ENCODE results near the gene AFAP1.

AFAP1 gene

DNA sequence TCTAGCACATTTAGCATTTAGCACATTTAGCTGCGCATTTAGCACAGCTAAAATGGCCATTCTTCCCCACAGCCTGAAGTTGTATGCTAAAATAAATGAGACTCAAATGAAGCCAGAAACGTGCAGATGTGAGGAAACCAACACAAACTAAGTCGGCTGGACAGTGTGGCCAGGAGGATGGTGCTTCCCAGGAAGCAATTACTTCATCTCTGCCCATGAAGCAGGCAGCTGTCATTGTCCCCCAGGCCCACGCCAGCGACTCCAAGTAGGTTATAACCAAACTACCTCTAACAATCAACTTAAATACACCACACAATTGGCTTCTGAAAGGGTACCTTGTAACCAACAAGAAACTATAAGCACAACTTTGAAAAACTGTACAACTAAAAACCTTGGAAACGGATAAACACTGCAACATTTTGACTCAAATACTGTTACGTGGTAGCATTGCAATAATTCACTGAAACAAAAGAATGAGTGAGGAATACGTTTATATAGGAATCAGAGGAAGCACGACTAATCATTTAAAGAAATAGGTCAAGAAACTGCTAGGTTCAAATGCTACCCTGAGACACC lies 39.2 kb downstream of the AFAP1 start:
- H3K27ac ChIP-seq = peak overlapping the region; percentile 14 to 80
- H3K4me3 ChIP-seq = no peak overlapping the region
- TF ChIP-seq, protein P1, sequence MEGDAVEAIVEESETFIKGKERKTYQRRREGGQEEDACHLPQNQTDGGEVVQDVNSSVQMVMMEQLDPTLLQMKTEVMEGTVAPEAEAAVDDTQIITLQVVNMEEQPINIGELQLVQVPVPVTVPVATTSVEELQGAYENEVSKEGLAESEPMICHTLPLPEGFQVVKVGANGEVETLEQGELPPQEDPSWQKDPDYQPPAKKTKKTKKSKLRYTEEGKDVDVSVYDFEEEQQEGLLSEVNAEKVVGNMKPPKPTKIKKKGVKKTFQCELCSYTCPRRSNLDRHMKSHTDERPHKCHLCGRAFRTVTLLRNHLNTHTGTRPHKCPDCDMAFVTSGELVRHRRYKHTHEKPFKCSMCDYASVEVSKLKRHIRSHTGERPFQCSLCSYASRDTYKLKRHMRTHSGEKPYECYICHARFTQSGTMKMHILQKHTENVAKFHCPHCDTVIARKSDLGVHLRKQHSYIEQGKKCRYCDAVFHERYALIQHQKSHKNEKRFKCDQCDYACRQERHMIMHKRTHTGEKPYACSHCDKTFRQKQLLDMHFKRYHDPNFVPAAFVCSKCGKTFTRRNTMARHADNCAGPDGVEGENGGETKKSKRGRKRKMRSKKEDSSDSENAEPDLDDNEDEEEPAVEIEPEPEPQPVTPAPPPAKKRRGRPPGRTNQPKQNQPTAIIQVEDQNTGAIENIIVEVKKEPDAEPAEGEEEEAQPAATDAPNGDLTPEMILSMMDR (IDR thresholded peaks at IDR 0.05) = no peak
- no peak for DNase-seq (ENCODE audit: low spot score)

DNA sequence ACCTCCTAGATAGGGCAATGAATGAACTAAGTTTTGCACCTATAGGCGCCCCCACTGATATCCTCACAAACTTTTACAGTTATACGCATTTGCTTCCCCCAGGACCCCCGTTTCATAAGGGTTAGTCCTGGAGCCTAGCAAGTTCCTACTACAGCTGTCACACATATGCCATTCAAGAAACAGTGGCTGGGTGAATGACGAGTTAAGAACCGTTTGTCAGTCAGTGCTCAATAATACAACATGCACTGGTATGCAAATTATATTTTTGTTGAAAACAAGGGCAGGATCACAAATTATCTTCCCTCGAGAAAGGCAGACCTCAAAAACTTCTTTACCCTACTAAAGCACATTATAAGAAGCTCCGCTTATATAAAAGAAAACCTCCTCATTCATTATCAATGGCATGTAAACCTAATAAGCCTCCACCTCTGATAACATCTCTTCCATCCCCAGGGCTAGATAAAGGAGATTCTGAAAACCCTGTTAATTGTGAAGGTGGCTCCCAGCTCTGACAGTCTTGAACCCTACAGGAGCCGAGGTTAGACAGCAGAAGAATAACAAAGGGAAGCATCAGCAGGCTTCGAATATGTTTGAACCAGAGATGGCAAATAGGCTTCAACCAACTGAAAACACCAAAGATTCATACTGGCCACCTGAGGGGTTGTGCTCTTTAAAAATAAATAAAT lies 40.3 kb downstream of the AFAP1 start:
- TF ChIP-seq, protein P1 (IDR thresholded peaks at IDR 0.05) = no peak
- no peak for DNase-seq (ENCODE audit: low spot score)
- no peak overlapping the region for H3K27ac ChIP-seq
- H3K4me3 ChIP-seq = no peak overlapping the region

DNA sequence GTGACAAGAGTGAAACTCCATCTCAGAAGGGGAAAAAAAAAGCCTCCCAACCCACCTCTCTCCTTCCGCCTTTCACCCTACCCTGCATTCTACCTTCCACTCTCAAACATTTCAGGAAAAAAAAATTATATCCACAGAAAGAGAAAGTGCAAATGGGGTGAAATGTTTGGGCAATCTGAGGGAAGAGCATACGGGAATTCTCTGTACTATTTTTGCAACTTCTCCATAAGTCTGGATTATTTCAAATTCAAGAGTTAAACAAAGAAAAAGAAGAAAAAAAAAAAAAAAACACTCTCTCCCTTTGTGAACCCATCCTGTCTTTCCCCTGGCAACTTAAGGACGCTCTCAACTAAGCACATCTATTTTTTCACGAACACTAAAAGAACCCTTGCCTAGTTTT lies 41.3 kb downstream of the AFAP1 start:
- DNase-seq (ENCODE audit: low spot score) = no peak
- H3K27ac ChIP-seq = peak overlapping the region in 1 of 2 donors; percentile 41
- no peak overlapping the region for H3K4me3 ChIP-seq
- TF ChIP-seq, protein P1 (IDR thresholded peaks at IDR 0.05) = no peak

DNA sequence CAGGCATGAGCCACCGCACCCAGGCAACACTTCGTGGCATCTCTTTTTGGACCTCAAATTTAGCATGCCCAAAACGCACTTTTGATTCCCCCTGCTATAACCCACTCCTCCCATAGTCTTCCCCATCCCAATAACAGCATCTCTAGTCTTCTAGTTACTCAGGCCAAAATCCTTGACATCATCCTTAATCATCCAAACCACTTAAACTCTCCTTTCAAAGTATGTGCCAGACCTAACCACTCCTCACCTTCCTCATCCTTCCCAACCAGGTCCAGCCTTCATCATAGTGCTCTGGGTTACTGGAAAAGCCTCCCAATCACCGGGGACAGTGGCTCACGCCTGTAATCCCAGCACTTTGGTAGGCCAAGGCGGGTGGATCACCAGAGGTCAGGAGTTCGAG lies 41.9 kb downstream of the AFAP1 start:
- TF ChIP-seq, protein P1 (IDR thresholded peaks at IDR 0.05) = no peak
- peak overlapping the region in 1 of 2 donors; percentile 41 for H3K27ac ChIP-seq
- DNase-seq (ENCODE audit: low spot score) = no peak
- no peak overlapping the region for H3K4me3 ChIP-seq

DNA sequence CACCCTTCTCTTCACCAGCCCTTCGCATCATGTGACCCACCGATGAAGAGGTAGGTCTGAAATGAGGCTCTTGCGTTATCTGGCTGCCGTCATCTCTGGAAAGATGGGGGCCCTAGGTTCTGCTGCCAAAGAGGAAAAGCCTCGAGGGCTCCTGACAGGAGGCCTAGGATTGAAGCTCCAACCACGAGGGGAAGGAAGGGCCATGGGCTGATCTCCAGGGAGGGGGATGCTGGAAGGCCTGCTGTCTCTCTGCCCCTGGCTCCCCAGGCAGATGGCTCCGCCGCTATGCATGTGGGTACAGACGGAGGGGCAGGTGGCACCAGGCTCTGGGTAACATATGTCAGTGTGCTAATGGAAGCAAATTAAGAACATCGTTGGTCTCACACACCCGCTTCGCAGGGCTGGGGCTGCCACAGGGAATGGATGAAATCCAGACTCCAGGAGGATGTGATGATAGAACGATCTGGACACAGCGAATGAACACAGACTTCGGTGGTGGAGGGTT lies 44.9 kb downstream of the AFAP1 start:
- no peak for DNase-seq (ENCODE audit: low spot score)
- H3K27ac ChIP-seq = no peak overlapping the region
- H3K4me3 ChIP-seq = no peak overlapping the region
- TF ChIP-seq, protein P1 (IDR thresholded peaks at IDR 0.05) = no peak

DNA sequence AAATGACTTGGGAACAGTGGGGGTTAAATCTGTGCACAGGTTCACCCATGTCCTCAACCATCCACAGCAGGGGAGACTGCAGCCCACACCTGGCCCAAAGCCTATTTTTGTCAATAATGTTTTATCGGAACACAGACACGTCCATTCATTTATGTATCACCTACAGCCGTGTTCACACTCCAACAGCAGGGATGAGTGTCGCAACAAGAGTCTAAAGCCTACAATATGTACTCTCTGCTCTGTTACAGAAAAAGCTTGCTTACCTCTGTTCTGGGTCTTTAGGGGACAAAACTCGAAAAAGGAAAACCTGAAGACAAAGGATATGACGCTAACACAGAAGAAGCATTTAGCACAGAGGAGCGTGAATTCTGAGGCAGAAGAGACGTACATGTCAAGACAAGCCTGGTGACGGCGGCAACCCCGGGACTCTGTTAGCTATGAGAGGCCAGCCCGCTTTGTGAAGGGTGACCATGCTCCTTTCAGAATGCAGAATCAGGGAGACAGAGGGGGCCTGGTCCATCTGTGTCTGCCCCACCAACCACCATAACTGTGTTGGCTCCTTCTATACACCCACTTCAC lies 45.5 kb downstream of the AFAP1 start:
- TF ChIP-seq, protein P1 (IDR thresholded peaks at IDR 0.05) = no peak
- H3K27ac ChIP-seq = no peak overlapping the region
- DNase-seq (ENCODE audit: low spot score) = no peak
- no peak overlapping the region for H3K4me3 ChIP-seq
